Measurements from ENCODE around the gene MAG.

DNA sequence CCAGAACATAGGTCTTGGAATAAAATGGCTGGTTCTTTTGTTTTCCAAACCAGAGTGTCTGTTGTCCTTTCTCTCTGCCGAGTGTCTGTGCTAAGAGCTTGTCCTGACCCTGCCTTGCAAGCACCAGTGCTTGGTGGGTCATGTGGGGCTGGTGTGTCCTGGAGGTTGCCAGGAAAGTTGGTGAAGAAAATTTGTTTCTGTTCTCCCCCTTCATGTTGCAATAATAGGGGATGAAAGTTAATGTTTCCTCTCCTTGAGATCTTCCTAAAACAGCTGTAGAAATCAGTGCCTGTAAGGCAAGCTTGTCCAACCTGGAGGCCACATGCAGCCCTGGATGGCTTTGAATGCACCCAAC lies 6.9 kb upstream of the MAG start:
- TF ChIP-seq EZH2phosphoT487 (IDR thresholded peaks at IDR 0.05) (no peak), EZH2 (IDR thresholded peaks at IDR 0.05) (no peak)
- TF ChIP-seq, protein P1, sequence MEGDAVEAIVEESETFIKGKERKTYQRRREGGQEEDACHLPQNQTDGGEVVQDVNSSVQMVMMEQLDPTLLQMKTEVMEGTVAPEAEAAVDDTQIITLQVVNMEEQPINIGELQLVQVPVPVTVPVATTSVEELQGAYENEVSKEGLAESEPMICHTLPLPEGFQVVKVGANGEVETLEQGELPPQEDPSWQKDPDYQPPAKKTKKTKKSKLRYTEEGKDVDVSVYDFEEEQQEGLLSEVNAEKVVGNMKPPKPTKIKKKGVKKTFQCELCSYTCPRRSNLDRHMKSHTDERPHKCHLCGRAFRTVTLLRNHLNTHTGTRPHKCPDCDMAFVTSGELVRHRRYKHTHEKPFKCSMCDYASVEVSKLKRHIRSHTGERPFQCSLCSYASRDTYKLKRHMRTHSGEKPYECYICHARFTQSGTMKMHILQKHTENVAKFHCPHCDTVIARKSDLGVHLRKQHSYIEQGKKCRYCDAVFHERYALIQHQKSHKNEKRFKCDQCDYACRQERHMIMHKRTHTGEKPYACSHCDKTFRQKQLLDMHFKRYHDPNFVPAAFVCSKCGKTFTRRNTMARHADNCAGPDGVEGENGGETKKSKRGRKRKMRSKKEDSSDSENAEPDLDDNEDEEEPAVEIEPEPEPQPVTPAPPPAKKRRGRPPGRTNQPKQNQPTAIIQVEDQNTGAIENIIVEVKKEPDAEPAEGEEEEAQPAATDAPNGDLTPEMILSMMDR (IDR thresholded peaks at IDR 0.05) = no peak
